CD4-positive, alpha-beta T cell treated with Interleukin-6 at 100 ng/mL for 8 hours (primary cell): Measurements from ENCODE around the gene TFF3.

ENCODE experiments used
- DNase-seq: peaks from one replicate; pipeline ENCODE4 v3.0.0-alpha.2; 2020; ENCODE audit warnings: mixed read lengths, low spot score

The TFF3 gene, protein sequence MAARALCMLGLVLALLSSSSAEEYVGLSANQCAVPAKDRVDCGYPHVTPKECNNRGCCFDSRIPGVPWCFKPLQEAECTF

DNA sequence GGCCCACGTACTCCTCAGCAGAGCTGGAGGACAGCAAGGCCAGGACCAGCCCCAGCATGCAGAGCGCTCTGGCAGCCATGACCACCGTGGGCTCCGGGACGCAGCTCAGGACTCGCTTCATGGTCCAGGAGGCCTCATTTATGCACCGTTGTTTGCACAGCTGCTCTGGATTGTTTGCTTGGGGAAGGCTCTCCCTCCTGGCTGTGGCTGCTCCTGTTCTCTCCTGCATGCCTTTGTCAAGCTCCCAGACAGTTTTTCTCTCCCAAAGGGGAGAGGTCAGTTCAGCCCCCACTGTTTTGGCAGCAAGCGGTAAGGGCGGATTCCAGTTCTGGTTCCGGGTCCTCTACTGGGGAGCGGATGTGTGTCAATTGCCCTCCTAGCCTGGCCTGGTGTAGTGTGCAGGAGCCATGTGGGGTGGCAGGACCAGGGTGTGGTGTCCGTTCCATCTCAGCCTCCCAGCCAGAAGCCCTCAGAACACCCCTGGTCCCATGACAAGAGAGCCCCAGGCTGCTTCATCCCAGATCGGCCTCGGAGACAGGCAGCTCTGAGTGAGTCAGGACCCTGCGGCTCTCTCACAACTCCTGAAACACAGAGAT lies at the start of gene TFF3:
TFF3 (minus strand) TSS at position 114 of the 596 bp plus-strand sequence; CDS start at position 79, 35 bp downstream.
- DNase-seq = no peak

DNA sequence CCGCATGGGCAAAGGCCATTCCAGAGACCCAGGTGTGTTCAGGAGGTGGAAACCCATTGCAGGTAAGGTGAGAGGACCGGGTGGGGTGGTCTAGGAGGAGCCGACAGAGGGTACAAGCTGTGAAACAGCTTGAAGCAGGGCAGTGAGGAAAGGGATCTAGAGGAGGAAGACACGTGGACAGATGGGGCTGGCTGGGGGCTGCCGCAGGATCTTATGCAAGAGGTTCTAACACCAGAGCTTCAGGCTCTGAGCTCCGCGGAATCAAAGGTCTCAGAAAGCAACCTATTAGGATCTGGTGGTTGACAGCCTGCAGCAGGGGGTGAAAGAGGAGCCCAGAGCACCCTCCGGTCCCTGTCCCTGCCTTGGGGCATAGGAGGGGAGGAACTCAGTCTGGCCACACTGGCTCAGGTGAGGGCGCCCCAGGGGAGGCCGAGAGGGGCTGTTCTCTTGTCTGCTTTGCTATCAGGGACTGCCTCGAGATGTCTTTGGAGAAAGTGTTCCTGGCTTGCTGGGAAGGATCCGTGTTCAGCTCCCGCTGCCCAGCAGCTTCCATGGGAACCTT lies 49.2 kb upstream of the TFF3 start:
- no peak for DNase-seq

DNA sequence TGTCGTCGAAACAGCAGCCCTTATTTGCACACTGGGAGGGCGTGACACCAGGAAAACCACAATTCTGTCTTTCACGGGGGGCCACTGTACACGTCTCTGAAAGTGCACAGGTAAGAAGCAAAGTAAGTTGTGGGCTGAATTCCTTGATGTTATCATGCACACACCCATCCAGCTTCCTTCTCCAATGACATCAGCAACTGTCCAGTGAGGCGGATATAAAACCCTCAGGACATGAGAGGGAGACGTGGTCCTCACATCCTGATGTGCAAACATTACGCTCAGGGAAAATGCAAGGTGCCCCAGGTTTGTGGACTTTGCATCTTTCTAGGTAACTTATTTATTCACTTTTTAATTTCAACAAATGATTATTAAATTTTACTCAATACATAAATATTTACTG lies 48.1 kb upstream of the TFF3 start:
- DNase-seq = no peak

DNA sequence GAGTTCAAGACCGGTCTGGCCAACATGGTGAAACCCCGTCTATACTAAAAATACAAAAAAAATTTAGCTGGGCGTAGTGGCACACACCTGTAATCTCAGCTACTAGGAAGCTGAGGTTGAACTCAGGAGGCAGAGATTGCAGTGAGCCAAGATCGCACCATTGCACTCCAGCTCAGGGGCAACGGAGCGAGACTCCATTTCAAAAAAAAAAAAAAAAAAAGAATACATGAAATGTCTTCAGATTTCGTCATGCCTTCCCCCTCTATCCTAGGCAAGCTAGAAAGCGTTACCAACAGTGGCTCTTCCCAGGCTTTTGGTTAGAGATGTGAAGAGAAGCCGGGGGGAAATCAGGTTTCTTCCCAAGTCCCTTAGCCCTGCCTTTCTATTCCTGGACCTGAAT lies 47.5 kb upstream of the TFF3 start:
- DNase-seq = no peak

DNA sequence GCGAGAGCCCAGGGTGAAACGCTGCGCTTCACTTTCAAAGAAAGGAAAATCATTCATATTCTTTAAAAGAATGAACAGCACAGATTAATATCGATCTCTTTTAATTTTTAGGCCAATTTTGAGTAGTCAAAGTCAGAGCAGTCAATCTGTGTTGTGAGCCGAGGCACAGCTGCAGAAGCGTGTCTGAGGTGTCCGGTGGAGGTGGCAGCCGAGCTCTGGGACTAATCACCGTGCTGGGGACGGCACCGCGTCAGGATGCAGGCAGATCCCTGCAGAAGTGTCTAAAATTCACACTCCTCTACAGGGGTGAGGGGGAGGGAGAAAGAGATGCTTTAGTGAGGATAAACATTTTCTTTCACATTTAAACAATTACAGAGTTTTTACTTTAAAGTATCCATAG lies 47.0 kb upstream of the TFF3 start:
- DNase-seq = no peak

DNA sequence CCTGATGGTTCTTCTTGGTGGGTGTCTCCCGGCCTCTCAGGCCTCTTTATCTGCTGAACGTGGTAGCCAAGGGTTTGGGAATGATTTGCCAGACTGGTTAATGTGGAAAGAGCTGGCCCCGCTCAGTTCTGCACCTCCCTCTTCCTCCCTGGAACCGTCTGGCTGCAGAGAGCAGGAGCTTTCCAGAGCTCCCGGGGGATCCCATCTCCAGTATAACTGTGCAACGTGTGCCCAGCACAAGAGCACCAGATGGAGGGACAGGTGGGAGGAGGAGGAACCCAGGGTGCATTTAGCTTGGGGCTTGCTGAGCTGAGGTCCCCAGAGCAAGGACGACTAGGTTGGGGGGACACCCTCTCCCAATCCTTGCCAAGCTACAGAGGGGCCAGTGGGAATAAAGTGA lies 46.1 kb upstream of the TFF3 start:
- DNase-seq = no peak

DNA sequence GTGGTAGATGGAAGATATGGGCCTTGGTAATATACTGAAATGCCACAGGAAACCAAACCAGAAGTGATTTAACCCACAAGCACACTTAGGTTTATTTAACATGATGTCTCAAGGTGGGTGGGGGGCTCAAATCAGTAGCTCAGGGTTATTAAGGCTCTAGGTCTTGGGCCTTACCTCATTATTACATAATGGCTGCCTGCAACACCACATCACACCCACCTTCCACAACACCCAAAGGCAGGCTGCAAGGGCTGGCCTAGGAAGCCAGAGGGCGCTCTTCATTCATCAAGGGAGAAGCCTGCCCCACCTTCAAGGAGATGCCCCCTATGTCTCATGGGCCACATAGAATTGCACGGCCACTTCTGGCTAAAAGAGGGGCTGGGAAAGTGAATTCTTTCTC lies 45.1 kb upstream of the TFF3 start:
- DNase-seq = no peak

DNA sequence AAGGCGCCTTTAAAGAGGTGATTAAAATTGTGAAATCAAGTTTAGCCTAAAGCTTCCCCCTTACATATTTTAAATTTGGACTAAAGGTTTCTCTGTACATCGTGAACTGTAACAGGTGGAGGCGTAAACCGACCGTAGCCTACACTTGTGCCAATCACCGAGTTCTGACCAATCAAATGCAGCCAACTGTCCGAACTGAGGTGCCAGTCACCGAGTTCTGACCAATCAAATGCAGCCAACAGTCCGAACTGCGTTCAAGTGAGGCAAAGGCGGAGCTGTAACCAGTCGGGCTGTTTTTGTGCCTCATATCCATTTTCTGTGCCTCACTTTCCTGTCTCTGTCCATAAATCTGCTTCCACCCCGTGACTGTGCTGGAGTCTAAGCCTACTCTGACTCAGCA lies 43.7 kb upstream of the TFF3 start:
- no peak for DNase-seq

DNA sequence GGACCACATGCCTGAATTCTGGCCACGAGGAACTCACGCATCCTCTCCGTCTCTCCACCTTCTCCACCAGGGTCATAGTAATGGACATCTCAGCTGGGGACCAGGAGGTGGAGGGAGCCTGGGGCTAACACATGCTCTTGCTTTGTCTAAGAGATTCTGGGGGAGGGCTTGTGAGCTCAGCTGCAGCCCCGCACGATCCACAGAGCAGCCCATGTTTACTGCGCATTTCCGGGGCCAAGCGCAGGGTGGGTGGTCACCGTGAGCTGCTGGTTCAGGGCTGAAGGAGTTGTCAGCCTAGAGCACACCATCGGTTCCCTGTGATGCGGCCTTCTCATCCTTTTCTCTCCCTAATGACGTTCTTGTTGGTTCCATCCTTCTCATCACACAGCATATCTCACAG lies 43.1 kb upstream of the TFF3 start:
- no peak for DNase-seq

DNA sequence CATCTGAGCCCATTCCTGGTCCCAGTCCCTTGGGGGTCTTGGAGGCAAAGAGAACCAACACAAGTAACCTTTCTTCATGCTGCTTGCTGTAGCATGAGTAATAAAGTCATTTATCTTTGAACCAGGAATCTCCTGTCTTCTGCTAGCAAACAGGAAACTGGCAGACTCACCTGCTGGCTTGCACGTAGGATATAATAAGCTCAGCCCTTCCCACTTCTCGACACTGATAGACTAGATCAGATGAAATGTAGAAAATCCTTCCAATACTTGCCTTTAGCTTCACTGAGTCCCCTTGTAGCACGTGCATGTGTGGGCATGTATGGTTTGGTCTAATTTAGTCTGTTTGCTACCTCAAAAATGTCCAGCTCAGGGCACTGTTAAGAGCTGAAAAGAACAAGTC lies 42.1 kb upstream of the TFF3 start:
- DNase-seq = no peak

DNA sequence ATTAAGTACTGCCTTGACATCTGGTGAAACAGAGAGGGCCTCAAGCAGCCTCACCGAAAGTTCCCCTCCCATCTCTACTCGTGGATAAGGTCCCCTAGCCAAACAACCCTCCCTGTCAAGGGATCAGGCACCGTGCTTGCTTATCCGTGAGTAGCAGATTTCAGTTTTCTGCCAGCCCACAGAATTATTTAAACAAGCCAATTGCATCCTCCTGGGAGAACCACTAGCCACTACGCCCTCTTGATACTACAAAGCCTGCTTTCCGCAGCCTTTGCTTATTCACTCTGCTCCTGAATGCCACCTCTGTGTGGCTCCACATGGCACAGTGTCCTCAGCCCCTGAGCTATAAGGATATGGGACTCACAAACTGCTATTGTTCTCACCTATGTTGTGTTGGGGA lies 41.4 kb upstream of the TFF3 start:
- no peak for DNase-seq

DNA sequence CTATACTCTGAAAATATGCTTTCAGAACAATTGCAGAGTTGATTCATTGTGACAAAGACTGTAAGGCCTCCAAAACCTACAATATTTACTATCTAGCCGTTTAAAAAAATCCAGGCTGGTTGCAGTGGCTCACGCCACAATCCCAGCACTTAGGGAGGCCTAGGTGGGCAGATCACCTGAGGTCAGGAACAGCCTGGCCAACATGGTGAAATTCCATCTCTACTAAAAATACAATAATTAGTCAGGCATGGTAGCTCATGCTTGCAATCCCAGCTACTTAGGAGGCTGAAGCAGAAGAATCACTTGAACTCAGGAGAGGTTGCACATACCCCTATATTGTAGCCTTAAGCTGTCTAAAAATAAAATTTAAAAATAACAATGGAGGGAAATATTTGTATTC lies 40.8 kb upstream of the TFF3 start:
- no peak for DNase-seq

DNA sequence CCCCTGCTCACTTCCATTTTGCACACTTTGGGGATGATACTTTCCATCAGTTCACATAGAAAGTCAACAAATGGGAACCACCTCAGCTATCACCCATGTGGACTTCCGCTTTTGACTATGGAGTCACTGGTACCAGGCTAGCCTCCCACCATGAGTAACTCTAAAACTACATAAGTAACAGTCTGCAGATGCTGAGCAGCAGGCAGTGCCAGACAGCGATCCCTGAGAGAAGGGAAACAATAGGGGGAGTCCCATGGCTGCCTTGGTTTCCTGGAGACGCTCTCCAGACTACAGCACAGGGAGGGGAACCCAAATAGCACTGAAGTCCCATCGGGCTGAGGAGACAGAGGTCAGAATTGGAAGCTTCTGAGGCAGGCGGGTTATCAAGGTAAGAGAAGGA lies 38.4 kb upstream of the TFF3 start:
- no peak for DNase-seq

DNA sequence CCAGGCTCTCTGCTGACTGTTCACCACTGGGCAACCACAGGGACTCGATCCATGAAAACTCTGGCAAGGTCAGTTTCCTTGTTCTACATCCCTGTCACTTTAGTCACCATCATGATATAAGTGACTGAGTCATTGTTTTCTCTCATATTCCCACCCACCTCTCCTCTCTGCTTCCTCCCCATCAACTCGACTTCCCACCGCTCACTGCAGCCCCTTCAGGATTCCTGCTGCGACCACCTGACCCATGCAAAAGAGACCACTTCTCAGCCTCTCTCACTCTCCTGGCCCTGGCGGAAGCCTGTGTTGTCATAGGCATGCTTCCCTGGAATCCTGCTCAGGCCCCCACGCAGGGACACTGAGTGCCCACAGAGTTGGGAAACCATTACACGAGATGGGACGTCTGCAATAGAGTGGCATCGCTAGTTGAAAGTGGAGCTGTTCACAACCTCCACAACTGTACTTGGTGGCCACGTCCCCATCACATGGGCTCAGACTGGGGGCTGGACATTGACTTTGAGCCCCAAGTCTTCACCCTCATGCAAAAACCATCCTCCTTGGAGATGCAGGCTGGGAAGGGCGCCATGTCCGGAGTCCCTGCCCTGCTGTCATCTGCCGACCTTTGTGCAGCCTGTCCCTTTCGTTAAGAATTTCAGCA lies 37.4 kb upstream of the TFF3 start:
- DNase-seq = no peak

DNA sequence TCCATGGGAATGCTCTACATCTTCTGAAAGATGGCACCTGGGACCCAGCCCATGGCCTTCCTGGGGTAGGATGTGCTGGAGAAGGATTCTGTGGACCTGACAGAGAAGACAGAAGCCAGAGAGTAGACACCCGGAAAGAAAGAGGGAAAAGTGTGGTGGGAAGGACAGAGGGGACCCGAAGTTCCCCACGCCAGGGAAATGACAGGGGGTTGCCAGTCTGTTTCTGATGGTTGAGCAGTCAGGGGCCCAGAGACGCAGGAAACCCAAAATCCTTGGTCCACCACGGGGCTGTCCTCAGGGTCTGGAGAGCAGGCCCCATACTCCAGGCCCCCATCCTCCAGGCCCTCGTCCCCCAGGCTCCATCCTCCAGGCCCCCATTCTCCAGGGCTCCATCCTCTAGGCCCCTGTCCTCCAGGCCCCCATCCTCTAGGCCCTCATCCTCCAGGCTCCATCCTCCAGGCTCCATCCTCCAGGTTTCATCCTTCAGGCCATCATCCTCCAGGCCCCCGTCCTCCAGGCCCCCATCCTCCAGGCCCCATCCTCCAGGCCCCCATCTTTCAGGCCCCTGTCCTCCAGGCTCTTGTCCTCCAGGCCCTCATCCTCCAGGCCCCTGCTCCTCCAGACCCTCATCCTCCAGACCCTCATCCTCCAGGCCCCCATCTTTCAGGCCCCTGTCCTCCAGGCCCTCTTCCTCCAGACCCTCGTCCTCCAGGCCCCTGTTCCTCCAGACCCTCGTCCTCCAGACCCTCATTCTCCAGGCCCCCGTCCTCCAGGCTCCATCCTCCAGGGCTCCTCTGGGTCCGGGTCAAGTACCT lies 36.6 kb upstream of the TFF3 start:
- no peak for DNase-seq

DNA sequence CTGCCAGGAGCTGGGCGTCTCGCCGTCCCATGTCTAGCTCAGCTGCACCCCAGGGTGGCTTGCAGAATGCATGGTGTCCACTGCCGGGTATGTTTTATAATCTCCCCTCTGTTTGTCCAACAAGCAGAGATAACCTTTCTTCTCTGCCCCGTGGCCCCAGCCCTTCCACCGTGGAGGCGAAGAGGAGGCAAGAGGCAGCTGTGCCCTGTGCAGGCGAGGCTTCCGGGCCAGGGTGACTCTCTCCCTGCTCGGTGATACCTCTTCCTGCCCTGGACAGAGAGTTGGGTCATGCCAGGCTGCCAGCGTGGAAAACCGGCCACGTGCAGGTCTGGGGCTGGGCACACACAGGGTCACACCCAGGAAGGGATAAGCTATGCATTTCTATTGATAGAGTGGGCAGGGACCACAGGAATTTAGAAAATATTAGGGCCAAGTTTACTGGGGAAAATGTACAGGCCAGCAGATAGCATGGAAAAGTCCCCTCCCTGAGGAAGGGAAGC lies 35.8 kb upstream of the TFF3 start, which contains the start of gene TFF2:
TFF2 (minus strand) TSS at position 68 of the 500 bp plus-strand sequence; CDS start at position 31, 37 bp downstream.
- DNase-seq = no peak

DNA sequence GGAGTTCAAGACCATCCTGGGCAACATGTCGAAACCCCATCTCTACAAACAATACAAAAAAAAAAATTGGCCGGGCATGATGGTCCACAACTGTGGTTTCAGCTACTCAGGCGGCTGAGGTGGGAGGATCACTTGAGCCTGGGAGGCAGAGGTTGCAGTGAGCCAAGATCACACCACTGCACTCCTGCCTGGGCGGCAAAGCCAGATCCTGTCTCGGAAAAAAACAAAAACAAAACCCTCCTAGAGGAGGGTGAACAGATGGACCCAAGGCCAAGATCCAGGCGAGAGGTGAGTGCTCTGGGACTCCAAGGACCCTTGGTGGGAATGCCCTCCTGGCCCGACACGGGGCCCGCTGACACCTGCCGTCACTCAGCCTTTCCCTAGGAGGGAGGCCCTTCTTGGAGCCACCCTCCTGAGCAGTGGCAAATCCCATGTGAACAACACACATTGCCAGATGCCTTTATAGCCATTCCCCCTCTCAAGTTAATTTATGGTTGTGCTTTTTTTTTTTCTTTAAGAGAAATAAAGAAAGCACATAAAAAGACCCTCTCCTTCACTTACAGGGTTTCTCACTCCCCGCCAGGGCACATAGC lies 35.2 kb upstream of the TFF3 start:
- no peak for DNase-seq

DNA sequence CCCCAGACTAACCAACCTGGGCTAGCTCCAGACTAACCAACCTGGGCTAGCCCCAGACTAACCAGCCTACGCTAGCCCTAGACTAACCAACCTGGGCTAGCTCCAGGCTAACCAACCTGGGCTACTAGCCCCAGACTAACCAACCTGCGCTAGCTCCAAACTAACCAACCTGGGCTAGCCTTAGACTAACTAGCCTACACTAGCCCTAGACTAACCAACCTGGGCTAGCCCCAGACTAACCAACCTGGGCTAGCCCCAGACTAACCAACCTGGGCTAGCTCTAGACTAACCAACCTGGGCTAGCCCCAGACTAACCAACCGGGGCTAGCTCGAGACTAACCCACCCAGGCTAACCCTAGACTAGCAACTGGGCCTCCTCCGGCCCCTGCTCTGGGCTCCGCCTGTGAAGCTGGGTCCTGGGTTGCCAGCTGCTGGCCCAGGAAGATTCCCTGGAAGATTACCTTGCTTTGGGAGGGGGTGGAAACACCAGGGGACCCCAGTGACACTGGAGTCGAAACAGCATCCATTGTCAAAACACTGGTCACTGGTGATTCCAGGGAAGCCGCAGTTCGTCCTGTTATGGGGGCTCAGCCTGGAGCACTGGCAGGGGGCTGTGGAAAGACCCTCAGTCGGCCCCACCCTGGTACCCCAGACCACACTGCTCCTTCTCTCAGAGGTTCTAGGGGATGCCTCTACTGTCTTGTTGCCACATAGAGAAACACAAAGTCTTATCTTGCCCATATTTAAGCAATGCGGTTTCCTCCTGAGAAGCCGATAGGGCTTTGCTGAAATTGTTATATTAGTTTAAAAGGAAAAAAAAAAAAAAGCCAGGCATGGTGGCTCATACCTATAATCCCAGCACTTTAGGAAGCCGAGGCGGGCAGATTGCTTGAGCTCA lies 34.5 kb upstream of the TFF3 start:
- DNase-seq = no peak

DNA sequence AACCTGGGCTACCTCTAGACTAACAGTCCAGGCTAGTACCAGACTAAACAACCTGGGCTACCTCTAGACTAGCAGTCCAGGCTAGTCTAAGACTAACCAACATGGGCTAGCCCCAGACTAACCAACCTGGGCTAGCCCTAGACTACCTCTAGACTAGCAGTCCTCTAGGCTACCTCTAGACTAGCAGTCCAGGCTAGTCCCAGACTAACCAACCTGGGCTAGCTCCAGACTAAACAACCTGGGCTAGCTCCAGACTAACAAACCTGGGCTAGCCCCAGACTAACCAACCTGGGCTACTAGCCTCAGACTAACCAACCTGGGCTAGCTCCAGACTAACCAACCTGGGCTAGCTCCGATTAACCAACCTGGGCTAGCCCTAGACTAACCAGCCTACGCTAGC lies 33.6 kb upstream of the TFF3 start:
- no peak for DNase-seq

DNA sequence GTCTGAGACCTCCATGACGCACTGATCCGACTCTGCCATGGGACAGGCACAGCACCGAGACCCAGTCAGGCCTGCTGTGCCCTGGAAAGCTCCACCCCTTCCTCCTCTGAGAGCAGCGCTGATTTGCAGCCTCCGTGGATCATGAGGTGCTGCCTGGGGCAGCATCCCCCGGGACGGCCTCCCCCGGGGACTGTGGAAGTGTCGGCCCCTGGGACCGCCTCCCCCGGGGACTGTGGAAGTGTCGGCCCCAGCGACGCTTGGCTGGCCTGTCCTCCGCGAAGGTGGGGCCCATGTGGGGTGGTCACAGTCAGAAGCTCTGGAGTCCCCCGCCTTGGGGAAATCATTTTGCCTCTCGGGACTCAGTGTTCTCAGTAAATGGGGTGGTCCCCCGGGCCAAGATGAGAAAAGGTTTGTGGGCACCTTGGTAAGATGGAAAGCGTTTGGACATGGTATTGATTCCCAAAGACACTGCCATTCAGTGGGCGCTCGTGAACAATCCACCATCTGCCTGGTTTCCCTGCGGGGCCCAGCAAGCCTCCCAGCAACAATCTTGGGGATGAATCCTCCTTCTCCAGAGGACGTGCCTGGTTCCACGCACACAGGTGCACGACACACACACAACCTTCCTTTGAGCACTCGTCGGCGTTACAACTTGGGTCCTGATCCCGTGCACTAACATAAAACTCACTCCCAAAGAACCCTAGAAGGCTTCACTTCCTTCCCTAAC lies 32.6 kb upstream of the TFF3 start:
- no peak for DNase-seq
